ENCODE data around the gene PRKCA.

The PRKCA gene

DNA sequence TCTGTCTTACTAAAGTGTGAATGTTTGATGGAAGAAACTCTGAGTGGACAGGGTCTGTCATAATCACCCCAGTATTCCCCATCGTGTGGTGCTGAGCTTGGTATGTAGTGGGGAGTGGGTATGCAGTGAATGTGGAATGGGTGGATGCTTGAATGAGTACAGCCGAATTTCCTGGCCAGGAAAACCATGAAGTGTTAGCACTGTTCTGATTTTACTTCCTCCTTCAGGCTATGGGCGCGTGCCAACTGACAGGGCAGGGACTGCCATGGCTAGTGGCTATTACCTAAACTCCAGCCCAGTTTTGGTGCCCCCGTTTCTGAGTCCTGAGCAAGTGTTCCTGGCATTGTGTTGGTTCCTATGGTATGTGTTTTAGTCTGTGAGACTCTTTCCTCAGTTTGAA lies 48.6 kb downstream of the PRKCA start:
- no peak for DNase-seq (ENCODE audit: low read depth)
- no peak overlapping the region for H3K4me3 ChIP-seq (ENCODE audit: low read depth, low read length)
- TF ChIP-seq, protein P1, sequence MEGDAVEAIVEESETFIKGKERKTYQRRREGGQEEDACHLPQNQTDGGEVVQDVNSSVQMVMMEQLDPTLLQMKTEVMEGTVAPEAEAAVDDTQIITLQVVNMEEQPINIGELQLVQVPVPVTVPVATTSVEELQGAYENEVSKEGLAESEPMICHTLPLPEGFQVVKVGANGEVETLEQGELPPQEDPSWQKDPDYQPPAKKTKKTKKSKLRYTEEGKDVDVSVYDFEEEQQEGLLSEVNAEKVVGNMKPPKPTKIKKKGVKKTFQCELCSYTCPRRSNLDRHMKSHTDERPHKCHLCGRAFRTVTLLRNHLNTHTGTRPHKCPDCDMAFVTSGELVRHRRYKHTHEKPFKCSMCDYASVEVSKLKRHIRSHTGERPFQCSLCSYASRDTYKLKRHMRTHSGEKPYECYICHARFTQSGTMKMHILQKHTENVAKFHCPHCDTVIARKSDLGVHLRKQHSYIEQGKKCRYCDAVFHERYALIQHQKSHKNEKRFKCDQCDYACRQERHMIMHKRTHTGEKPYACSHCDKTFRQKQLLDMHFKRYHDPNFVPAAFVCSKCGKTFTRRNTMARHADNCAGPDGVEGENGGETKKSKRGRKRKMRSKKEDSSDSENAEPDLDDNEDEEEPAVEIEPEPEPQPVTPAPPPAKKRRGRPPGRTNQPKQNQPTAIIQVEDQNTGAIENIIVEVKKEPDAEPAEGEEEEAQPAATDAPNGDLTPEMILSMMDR (IDR thresholded peaks at IDR 0.05; ENCODE audit: low read depth, low read length, missing control alignments) = no peak

DNA sequence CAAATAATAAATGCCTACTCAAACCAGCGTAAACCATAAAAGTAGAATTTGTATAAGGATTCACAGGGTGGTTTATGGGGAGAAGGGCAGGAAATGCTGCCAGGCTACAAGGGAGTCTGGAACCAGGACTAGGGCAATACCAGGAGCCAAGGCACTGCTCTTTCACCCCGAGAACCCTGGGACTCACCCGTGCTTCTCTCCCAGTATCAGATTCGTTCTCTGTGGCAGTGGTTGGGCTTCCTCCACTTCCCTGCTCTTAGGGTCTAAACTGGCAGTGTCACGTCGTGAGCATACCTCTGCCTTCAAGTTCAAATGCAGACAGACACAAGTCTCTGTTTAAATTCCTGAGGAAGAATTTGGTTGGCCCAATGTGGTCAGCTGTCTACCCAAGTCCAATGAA lies 49.3 kb downstream of the PRKCA start:
- no peak for DNase-seq (ENCODE audit: low read depth)
- H3K4me3 ChIP-seq (ENCODE audit: low read depth, low read length) = no peak overlapping the region
- TF ChIP-seq, protein P1 (IDR thresholded peaks at IDR 0.05; ENCODE audit: low read depth, low read length, missing control alignments) = no peak

DNA sequence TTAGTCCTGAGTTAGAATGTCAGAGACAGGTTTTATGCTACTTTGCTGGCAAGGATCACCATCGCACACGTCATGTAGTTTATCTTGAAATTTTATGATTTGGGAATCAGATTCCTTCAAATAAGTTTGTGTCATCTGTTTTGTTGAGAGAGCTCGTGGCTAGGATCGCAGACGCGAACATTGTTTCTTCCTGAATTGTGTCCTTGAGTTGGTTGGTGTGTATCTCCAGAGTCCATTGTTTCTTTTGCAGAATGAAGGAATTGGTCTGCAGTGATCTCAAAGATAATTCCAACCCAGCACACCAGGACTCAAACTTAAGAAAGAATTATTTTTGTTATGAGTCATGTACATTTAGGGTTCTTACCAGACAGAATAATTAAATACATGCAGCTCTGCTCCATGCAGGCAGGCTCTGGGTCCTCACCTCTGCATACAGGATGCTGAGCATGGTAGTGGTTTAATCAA lies 51.6 kb downstream of the PRKCA start:
- TF ChIP-seq, protein P1 (IDR thresholded peaks at IDR 0.05; ENCODE audit: low read depth, low read length, missing control alignments) = no peak
- no peak for DNase-seq (ENCODE audit: low read depth)
- no peak overlapping the region for H3K4me3 ChIP-seq (ENCODE audit: low read depth, low read length)

DNA sequence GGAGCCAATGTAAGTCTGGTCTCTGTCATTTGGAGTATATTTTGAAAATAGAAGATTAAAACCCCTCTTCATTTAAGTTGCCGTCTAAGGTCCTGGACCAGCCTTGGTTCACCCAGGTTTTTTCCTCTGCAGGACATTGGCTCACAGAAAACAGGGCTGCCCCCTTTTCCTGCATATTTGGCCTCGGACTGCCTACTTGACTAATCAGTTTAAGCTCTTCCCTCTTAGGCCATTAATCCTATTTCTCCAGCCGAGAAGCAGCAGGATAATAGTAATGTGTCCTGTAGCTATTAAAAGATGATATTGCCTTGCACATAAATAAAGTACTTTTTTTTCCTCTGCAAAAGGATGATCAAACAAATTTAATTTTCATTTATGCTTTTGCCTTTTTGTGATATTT lies 52.1 kb downstream of the PRKCA start:
- DNase-seq (ENCODE audit: low read depth) = no peak
- no peak overlapping the region for H3K4me3 ChIP-seq (ENCODE audit: low read depth, low read length)
- TF ChIP-seq, protein P1 (IDR thresholded peaks at IDR 0.05; ENCODE audit: low read depth, low read length, missing control alignments) = no peak

DNA sequence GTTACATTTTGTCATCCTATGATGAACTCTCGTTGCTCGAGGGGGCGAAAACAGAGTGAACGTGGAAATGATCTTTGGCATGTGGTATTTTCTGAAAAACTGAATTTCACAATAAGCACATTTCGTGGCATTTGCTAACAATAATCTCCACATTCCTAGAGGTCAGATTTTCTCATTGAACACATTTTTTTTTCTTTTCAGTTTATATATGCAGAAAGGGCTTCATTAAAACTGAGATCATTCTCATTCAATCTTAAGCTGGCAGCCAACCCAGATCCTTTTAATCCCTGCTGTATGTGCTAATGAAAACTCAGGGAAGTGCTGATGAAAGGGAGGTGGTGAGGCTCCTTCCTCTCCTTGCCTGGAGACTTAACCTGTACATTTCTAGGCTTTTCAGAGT lies 52.6 kb downstream of the PRKCA start:
- no peak overlapping the region for H3K4me3 ChIP-seq (ENCODE audit: low read depth, low read length)
- TF ChIP-seq, protein P1 (IDR thresholded peaks at IDR 0.05; ENCODE audit: low read depth, low read length, missing control alignments) = no peak
- no peak for DNase-seq (ENCODE audit: low read depth)

DNA sequence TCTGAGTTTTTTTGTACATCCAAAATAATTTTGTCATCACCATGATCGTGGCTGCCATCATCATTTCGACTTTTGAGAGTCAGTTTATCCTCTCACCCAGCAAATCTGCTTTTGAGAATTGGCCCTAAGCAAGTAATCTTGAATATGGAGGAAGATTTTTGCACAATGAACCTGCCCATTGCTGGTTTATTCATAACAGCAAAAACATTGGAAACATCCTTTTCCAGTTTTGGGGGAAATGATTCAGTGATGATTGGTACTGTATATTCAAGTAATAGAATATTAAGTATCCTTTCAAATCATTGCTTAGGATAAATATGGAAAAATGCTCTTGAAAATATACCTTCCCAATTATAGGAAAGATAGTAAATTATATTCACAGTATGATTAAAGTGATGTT lies 53.1 kb downstream of the PRKCA start:
- no peak for DNase-seq (ENCODE audit: low read depth)
- H3K4me3 ChIP-seq (ENCODE audit: low read depth, low read length) = no peak overlapping the region
- TF ChIP-seq, protein P1 (IDR thresholded peaks at IDR 0.05; ENCODE audit: low read depth, low read length, missing control alignments) = no peak

DNA sequence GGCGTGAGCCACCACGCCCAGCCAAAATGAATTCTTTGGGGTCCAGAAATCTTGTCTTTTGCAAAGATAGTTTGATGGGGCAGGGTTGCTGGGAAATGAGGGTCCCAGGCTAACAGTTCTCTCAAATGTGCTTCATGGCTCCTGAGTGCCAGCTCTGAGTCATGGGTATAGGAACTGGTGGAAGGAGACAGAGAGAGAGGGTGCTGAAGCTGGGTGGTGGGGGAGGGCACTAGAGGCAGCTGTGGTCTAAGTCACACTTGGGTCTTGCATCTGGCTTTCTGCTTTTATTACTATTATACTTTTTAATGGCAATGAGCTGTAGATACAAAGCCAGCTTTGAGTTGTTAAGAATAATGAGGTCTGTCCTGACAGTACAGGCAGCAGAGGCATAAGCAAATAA lies 54.6 kb downstream of the PRKCA start:
- DNase-seq (ENCODE audit: low read depth) = no peak
- no peak overlapping the region for H3K4me3 ChIP-seq (ENCODE audit: low read depth, low read length)
- TF ChIP-seq, protein P1 (IDR thresholded peaks at IDR 0.05; ENCODE audit: low read depth, low read length, missing control alignments) = no peak

All from GM12864 (cell line).